GM12878 (cell line): ENCODE measurements around the gene NUP93.

Experiments
- CREM ChIP-seq: IDR thresholded peaks from 2 replicates; pipeline ENCODE4 v1.6.1; 2014; ENCODE audit warnings: antibody characterized with exemption, low read depth
- SREBF2 ChIP-seq: IDR thresholded peaks from 2 replicates; pipeline ENCODE4 v1.6.1; 2012; ENCODE audit warnings: mild to moderate bottlenecking, low read length

- TF ChIP-seq CREM, result no peak
- no peak for TF ChIP-seq SREBF2
Measured at GRCh38 chr16:56866955-56867830, 137.3 kb downstream of the NUP93 start.
